ENCODE measurements around the gene OSER1.

The OSER1 gene

GRCh38 chr20:44181611-44182010 lies 29.0 kb downstream of the OSER1 start:
- Histone ChIP-seq H3K4me3 (ENCODE audit: low read length) (no peak overlapping the region), H3K27me3 (ENCODE audit: control insufficient read depth, insufficient read depth, low read length) (peaks cover 11% of the 10 kb centered on the region), H3K4me1 (ENCODE audit: control insufficient read depth, insufficient read depth, low read length) (peaks cover 10% of the 10 kb centered on the region), H3K9ac (ENCODE audit: low read length) (no peak overlapping the region), H3K36me3 (ENCODE audit: control insufficient read depth, insufficient read depth, low read length) (no peaks in the 10 kb centered on the region), H3K9me3 (ENCODE audit: control insufficient read depth, low read length) (no peaks in the 10 kb centered on the region)

- Histone ChIP-seq H3K9ac (ENCODE audit: low read length) (no peak overlapping the region), H3K4me3 (ENCODE audit: low read length) (no peak overlapping the region), H3K27me3 (ENCODE audit: control insufficient read depth, insufficient read depth, low read length) (peaks cover 8% of the 10 kb centered on the region), H3K36me3 (ENCODE audit: control insufficient read depth, insufficient read depth, low read length) (no peaks in the 10 kb centered on the region), H3K9me3 (ENCODE audit: control insufficient read depth, low read length) (no peaks in the 10 kb centered on the region), H3K4me1 (ENCODE audit: control insufficient read depth, insufficient read depth, low read length) (peaks cover 10% of the 10 kb centered on the region)
Measured at GRCh38 chr20:44180814-44181213, 29.8 kb downstream of the OSER1 start.

GRCh38 chr20:44176833-44177534 lies 33.6 kb downstream of the OSER1 start:
- Histone ChIP-seq H3K4me3 (ENCODE audit: low read length) (no peak overlapping the region), H3K4me1 (ENCODE audit: control insufficient read depth, insufficient read depth, low read length) (peaks cover 10% of the 10 kb centered on the region), H3K9ac (ENCODE audit: low read length) (peak overlapping the region; percentile 15), H3K36me3 (ENCODE audit: control insufficient read depth, insufficient read depth, low read length) (no peaks in the 10 kb centered on the region), H3K27me3 (ENCODE audit: control insufficient read depth, insufficient read depth, low read length) (peaks cover 5% of the 10 kb centered on the region), H3K9me3 (ENCODE audit: control insufficient read depth, low read length) (no peaks in the 10 kb centered on the region)

DNA sequence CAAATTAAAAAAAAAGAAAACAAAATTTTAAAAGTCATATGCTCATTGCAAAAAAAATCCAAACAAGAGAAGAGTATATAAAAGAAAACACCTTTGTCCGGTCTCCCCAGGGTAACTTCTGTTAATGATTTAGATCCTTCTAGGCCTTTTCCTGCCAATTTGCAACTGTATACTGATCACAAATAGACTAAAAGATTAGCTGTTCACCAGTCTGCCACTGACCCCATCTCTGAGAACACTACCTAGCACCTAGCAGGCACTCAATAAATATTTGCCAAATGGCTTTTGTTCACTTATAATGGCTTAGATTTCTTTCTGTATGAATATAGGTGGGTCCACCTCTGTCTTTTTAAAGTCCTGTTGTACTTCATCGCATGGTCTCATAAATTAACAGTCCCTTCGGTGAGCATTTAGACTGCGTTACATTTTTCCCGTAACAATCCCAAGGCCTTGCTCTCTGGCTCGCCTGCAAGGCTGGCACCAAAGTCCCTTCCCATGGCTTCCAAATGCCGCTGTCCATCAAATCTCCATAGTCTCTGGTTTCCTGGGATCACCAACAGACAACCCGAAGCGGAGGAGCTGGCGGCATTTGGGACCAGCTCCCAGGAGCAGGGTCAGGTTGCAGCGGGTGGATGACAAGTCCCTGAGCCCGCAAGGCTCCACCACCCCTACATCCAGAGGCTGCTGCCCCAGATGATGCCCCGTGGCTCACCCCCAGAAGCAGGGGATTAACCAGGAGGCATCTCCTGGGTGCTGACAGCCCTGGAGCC lies 35.4 kb downstream of the OSER1 start:
- no peak overlapping the region for H3K9ac ChIP-seq (ENCODE audit: low read length)
- peaks cover 7% of the 10 kb centered on the region for H3K27me3 ChIP-seq (ENCODE audit: control insufficient read depth, insufficient read depth, low read length)
- H3K4me1 ChIP-seq (ENCODE audit: control insufficient read depth, insufficient read depth, low read length), result peaks cover 10% of the 10 kb centered on the region
- H3K4me3 ChIP-seq (ENCODE audit: low read length), result no peak overlapping the region
- no peaks in the 10 kb centered on the region for H3K9me3 ChIP-seq (ENCODE audit: control insufficient read depth, low read length)
- no peaks in the 10 kb centered on the region for H3K36me3 ChIP-seq (ENCODE audit: control insufficient read depth, insufficient read depth, low read length)

- H3K4me3 ChIP-seq (ENCODE audit: low read length), result no peak overlapping the region
- H3K9ac ChIP-seq (ENCODE audit: low read length), result no peak overlapping the region
- H3K36me3 ChIP-seq (ENCODE audit: control insufficient read depth, insufficient read depth, low read length), result no peaks in the 10 kb centered on the region
- H3K27me3 ChIP-seq (ENCODE audit: control insufficient read depth, insufficient read depth, low read length), result peaks cover 7% of the 10 kb centered on the region
- peaks cover 10% of the 10 kb centered on the region for H3K4me1 ChIP-seq (ENCODE audit: control insufficient read depth, insufficient read depth, low read length)
- no peaks in the 10 kb centered on the region for H3K9me3 ChIP-seq (ENCODE audit: control insufficient read depth, low read length)
Measured at GRCh38 chr20:44173846-44174245, 36.7 kb downstream of the OSER1 start.

GRCh38 chr20:44173116-44173515 lies 37.5 kb downstream of the OSER1 start:
- peaks cover 7% of the 10 kb centered on the region for H3K27me3 ChIP-seq (ENCODE audit: control insufficient read depth, insufficient read depth, low read length)
- H3K9ac ChIP-seq (ENCODE audit: low read length), result no peak overlapping the region
- no peak overlapping the region for H3K4me3 ChIP-seq (ENCODE audit: low read length)
- peaks cover 10% of the 10 kb centered on the region for H3K4me1 ChIP-seq (ENCODE audit: control insufficient read depth, insufficient read depth, low read length)
- H3K9me3 ChIP-seq (ENCODE audit: control insufficient read depth, low read length), result no peaks in the 10 kb centered on the region
- no peaks in the 10 kb centered on the region for H3K36me3 ChIP-seq (ENCODE audit: control insufficient read depth, insufficient read depth, low read length)

- no peaks in the 10 kb centered on the region for H3K36me3 ChIP-seq (ENCODE audit: control insufficient read depth, insufficient read depth, low read length)
- H3K9me3 ChIP-seq (ENCODE audit: control insufficient read depth, low read length), result no peaks in the 10 kb centered on the region
- H3K27me3 ChIP-seq (ENCODE audit: control insufficient read depth, insufficient read depth, low read length), result peaks cover 7% of the 10 kb centered on the region
- H3K4me3 ChIP-seq (ENCODE audit: low read length), result no peak overlapping the region
- H3K4me1 ChIP-seq (ENCODE audit: control insufficient read depth, insufficient read depth, low read length), result peaks cover 8% of the 10 kb centered on the region
- no peak overlapping the region for H3K9ac ChIP-seq (ENCODE audit: low read length)
Measured at GRCh38 chr20:44172572-44172950, 38.0 kb downstream of the OSER1 start.

DNA sequence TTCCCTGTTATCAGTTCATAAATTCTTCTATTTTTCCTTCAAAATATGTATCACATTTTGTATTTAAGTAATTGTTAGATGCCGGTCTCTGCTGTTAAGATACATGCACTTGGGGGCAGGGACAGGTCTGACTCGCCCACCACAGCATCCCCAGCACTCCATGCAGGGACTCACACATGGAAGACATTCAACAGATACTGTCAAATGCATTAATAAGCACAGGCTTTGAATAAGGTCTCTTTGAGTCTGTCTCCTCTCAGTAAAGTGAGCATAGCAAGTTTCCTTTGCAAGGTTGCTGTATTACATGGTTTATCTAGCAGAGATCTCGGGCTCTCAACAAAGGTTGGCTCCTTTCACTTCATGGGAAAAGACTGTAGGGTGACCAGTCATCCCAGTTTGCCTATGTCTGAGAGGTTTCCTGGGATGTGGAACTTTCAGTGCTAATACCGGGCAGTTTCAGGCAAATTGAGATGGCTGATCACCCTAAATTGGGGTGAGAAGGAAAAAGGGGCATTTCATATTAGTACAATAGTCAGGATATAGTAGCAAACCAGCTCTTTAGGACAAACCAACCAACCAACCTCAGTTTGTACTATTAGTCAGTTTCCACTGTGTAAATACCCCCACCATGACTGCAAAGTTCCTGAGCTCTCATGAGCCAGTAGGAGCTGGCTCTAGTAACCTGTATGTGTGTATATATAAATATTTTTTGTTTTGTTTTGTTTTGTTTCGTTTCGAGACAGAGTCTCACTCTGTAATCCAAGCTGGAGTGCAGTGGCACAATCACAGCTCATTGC lies 38.6 kb downstream of the OSER1 start:
- no peak overlapping the region for H3K4me3 ChIP-seq (ENCODE audit: low read length)
- no peak overlapping the region for H3K9ac ChIP-seq (ENCODE audit: low read length)
- H3K9me3 ChIP-seq (ENCODE audit: control insufficient read depth, low read length), result no peaks in the 10 kb centered on the region
- no peaks in the 10 kb centered on the region for H3K36me3 ChIP-seq (ENCODE audit: control insufficient read depth, insufficient read depth, low read length)
- H3K4me1 ChIP-seq (ENCODE audit: control insufficient read depth, insufficient read depth, low read length), result peaks cover 2% of the 10 kb centered on the region
- peaks cover 7% of the 10 kb centered on the region for H3K27me3 ChIP-seq (ENCODE audit: control insufficient read depth, insufficient read depth, low read length)

DNA sequence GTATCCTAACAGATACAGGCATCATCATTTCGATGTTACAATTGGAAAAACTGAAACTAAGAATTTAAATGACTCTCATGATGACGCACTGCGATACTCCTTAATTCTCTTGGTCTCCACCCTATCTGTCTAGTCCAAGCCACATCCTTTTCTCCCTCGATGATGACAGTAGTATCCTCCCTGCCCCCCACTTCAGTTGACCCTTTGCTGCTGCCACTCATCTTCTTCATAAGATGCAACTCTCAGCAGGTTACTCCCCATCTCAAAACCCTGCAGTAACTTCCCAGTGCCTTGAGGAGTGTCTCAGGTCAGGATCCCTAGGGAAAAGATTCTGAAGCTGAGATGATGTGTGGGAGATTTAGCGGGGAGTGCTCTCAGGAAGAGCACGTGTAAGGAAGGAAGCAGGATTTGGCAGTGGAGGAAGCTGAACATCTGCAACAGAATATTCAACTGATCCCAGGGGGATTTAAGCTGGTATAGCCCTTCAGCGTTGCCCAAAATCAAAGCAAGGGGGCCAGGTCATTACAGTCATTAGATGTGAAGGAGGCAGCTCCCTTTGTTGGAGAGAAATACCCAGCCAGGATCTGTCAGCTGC lies 39.7 kb downstream of the OSER1 start:
- no peaks in the 10 kb centered on the region for H3K9me3 ChIP-seq (ENCODE audit: control insufficient read depth, low read length)
- H3K9ac ChIP-seq (ENCODE audit: low read length), result no peak overlapping the region
- no peak overlapping the region for H3K4me3 ChIP-seq (ENCODE audit: low read length)
- no peaks in the 10 kb centered on the region for H3K36me3 ChIP-seq (ENCODE audit: control insufficient read depth, insufficient read depth, low read length)
- no peaks in the 10 kb centered on the region for H3K4me1 ChIP-seq (ENCODE audit: control insufficient read depth, insufficient read depth, low read length)
- H3K27me3 ChIP-seq (ENCODE audit: control insufficient read depth, insufficient read depth, low read length), result peaks cover 7% of the 10 kb centered on the region

GRCh38 chr20:44167736-44168135 lies 42.8 kb downstream of the OSER1 start:
- Histone ChIP-seq H3K9me3 (ENCODE audit: control insufficient read depth, low read length) (no peaks in the 10 kb centered on the region), H3K9ac (ENCODE audit: low read length) (no peak overlapping the region), H3K4me3 (ENCODE audit: low read length) (no peak overlapping the region), H3K36me3 (ENCODE audit: control insufficient read depth, insufficient read depth, low read length) (no peaks in the 10 kb centered on the region), H3K27me3 (ENCODE audit: control insufficient read depth, insufficient read depth, low read length) (peaks cover 7% of the 10 kb centered on the region), H3K4me1 (ENCODE audit: control insufficient read depth, insufficient read depth, low read length) (no peaks in the 10 kb centered on the region)

DNA sequence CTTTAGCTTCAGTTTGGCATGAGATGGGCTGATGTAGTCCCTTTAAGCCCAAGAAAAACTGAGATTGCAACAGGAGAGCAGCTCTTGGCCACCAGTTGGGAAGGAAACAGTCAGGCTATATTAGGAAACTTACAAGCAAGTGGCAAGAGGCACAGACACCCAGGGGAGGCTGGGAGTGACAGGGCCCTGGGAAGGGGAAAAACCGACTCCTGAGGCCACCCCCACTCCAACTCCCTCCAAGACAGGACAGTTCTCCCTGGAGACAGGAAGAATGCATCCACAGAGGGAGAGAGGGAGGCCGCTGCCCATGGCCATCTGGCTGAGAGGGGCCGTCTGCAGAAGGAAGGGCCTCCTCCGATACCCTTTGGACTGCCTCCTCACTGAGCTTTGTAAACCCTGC lies 44.1 kb downstream of the OSER1 start:
- no peak overlapping the region for H3K9ac ChIP-seq (ENCODE audit: low read length)
- H3K27me3 ChIP-seq (ENCODE audit: control insufficient read depth, insufficient read depth, low read length), result peaks cover 7% of the 10 kb centered on the region
- no peak overlapping the region for H3K4me3 ChIP-seq (ENCODE audit: low read length)
- H3K4me1 ChIP-seq (ENCODE audit: control insufficient read depth, insufficient read depth, low read length), result no peaks in the 10 kb centered on the region
- no peaks in the 10 kb centered on the region for H3K9me3 ChIP-seq (ENCODE audit: control insufficient read depth, low read length)
- H3K36me3 ChIP-seq (ENCODE audit: control insufficient read depth, insufficient read depth, low read length), result no peaks in the 10 kb centered on the region

- H3K27me3 ChIP-seq (ENCODE audit: control insufficient read depth, insufficient read depth, low read length), result peaks cover 3% of the 10 kb centered on the region
- no peaks in the 10 kb centered on the region for H3K4me1 ChIP-seq (ENCODE audit: control insufficient read depth, insufficient read depth, low read length)
- H3K9ac ChIP-seq (ENCODE audit: low read length), result no peak overlapping the region
- H3K9me3 ChIP-seq (ENCODE audit: control insufficient read depth, low read length), result no peaks in the 10 kb centered on the region
- no peak overlapping the region for H3K4me3 ChIP-seq (ENCODE audit: low read length)
- no peaks in the 10 kb centered on the region for H3K36me3 ChIP-seq (ENCODE audit: control insufficient read depth, insufficient read depth, low read length)
Measured at GRCh38 chr20:44166008-44166407, 44.6 kb downstream of the OSER1 start.
